CD8-positive, alpha-beta memory T cell (primary cell): ENCODE results near the gene ATP6V1G1. TPM values are rescaled to one million over a fixed set of nuclear protein-coding genes. Genes with fewer than 3 reads are reported as not detected.
"Not testable (repeated sequence)": the region's sequence is repeated elsewhere in the genome, so short reads cannot be mapped to it uniquely, and the experiment has no call there.

Experiments
- CTCF ChIA-PET: fragments of 350-600 bp; sonication (Branson Sonifier 250); formaldehyde crosslinking; loops from one replicate; lab custom pipeline; 2021; ENCODE audit warnings: antibody characterized with exemption; lab: Charles Lee
- POLR2A ChIA-PET: fragments of 350-600 bp; sonication (Branson Sonifier 250); formaldehyde crosslinking; loops from one replicate; lab custom pipeline; 2021; ENCODE audit warnings: antibody characterized with exemption; lab: Charles Lee
- DNase-seq, 5 donors: peaks; one replicate each; pipeline versions ENCODE4 v3.0.0 to v3.0.0-alpha.2; 2020 to 2022; ENCODE audit warnings: mixed read lengths in 1 of 5
- H3K27ac ChIP-seq: one replicate; pipeline ENCODE4 v1.7.0; 2013; ENCODE audit warnings: low read depth, mild to moderate bottlenecking, low read length, moderate library complexity
- H3K27me3 ChIP-seq: 2 replicates; pipeline ENCODE4 v1.7.0; 2013; ENCODE audit warnings: low read length, mild to moderate bottlenecking; ENCODE audit not compliant: insufficient read depth, poor library complexity, severe bottlenecking
- H3K36me3 ChIP-seq: 2 replicates; pipeline ENCODE4 v1.7.0; 2013; ENCODE audit warnings: mild to moderate bottlenecking, low read length, moderate library complexity; ENCODE audit not compliant: insufficient read depth
- H3K4me1 ChIP-seq: 2 replicates; pipeline ENCODE4 v1.7.0; 2013; ENCODE audit warnings: mild to moderate bottlenecking, low read length, moderate library complexity; ENCODE audit not compliant: insufficient read depth
- H3K4me3 ChIP-seq: 2 replicates; pipeline ENCODE4 v1.7.0; 2013; ENCODE audit warnings: mild to moderate bottlenecking, low read length
- H3K9me3 ChIP-seq: 2 replicates; pipeline ENCODE4 v1.7.0; 2013; ENCODE audit warnings: mild to moderate bottlenecking, low read length
- H3K27ac Mint-ChIP-seq, 8 donors: one replicate each; pipeline ENCODE4 v1.8.0; 2020 to 2021; ENCODE audit warnings: mixed read lengths in 8 of 8, mild to moderate bottlenecking in 6 of 8, inconsistent platforms in 3 of 8, moderate library complexity in 3 of 8
- H3K27me3 Mint-ChIP-seq, 2 donors: one replicate each; pipeline ENCODE4 v1.8.0; 2020 to 2021; ENCODE audit warnings: mixed read lengths in 2 of 2, mild to moderate bottlenecking in 1 of 2, moderate library complexity in 1 of 2
- H3K36me3 Mint-ChIP-seq, 3 donors: one replicate each; pipeline ENCODE4 v1.8.0; 2020 to 2021; ENCODE audit warnings: mixed read lengths in 3 of 3, inconsistent platforms in 1 of 3, mild to moderate bottlenecking in 1 of 3
- H3K4me1 Mint-ChIP-seq, 3 donors: one replicate each; pipeline ENCODE4 v1.8.0; 2020 to 2021; ENCODE audit warnings: mixed read lengths in 3 of 3, inconsistent platforms in 1 of 3, mild to moderate bottlenecking in 1 of 3
- H3K4me3 Mint-ChIP-seq, 7 donors: one replicate each; pipeline ENCODE4 v1.8.0; 2020 to 2021; ENCODE audit warnings: mixed read lengths in 7 of 7, mild to moderate bottlenecking in 6 of 7, moderate library complexity in 4 of 7, inconsistent platforms in 2 of 7
- H3K9me3 Mint-ChIP-seq, 5 donors: one replicate each; pipeline ENCODE4 v1.8.0; 2020 to 2022; ENCODE audit warnings: mixed read lengths in 5 of 5, mild to moderate bottlenecking in 3 of 5, moderate library complexity in 2 of 5, inconsistent platforms in 1 of 5
- polyA plus RNA-seq: library from polyadenylated mRNA; unstranded; fragments of 300-500 nt; fragmentation: Illumina TruSeq; gene quantifications from one replicate; pipeline ENCODE4 v1.2.3, GENCODE V29; 2021
- total RNA-seq, 2 experiments: library from RNA; stranded (reverse); gene quantifications; one replicate each; pipeline ENCODE4 v1.2.3, GENCODE V29; 2021

Gene ATP6V1G1
- total and polyA plus RNA-seq, 3 experiments from 2014 or later: 48.2 to 278 (median 49.0) TPM

- H3K4me1 Mint-ChIP-seq: peaks cover 74 to 85% (median 79%) of the 10 kb centered on the region in 3 donors
- Histone ChIP-seq H3K4me1 (peaks cover 57% of the 10 kb centered on the region), H3K27me3 (no peaks in the 10 kb centered on the region), H3K36me3 (peaks cover 33% of the 10 kb centered on the region), H3K4me3 (peak overlapping the region; percentile 56), H3K27ac (peak overlapping the region; percentile 9), H3K9me3 (no peaks in the 10 kb centered on the region)
- peak overlapping the region; percentile 78 to 97 (median 90) for H3K27ac Mint-ChIP-seq
- H3K27me3 Mint-ChIP-seq: peaks cover 0 to 3% of the 10 kb centered on the region in 2 donors
- no peaks in the 10 kb centered on the region for H3K9me3 Mint-ChIP-seq
- no peak for DNase-seq
- ChIA-PET CTCF (interaction anchor here (0.6 to 3.0 kb wide), 26 partner anchors 9 to 210 kb away, joined by 3 to 50 read pairs (median 4); partner anchors contain the start of genes AKNA, TMEM268 and WHRN), POLR2A (interaction anchor here (0.5 to 3.7 kb wide), 6 partner anchors 20 to 217 kb away, joined by 3 to 33 read pairs (median 4); partner anchors contain the start of gene TMEM268)
- H3K36me3 Mint-ChIP-seq: peaks cover 0 to 71% (median 14%) of the 10 kb centered on the region in 3 donors
- H3K4me3 Mint-ChIP-seq: peak overlapping the region; percentile 66 to 85 (median 76)
Measured at GRCh38 chr9:114591849-114592248, 4.3 kb downstream of the ATP6V1G1 start.

GRCh38 chr9:114592356-114592755 is 4.8 kb downstream of the ATP6V1G1 start:
- H3K27ac Mint-ChIP-seq: peak overlapping the region; percentile 78 to 97 (median 90)
- Histone ChIP-seq H3K27me3 (no peaks in the 10 kb centered on the region), H3K36me3 (peaks cover 35% of the 10 kb centered on the region), H3K9me3 (no peaks in the 10 kb centered on the region), H3K27ac (peak overlapping the region; percentile 9), H3K4me3 (peak overlapping the region; percentile 56), H3K4me1 (peaks cover 53% of the 10 kb centered on the region)
- H3K9me3 Mint-ChIP-seq: no peaks in the 10 kb centered on the region
- peaks cover 0 to 74% (median 14%) of the 10 kb centered on the region in 3 donors for H3K36me3 Mint-ChIP-seq
- peak overlapping the region; percentile 66 to 85 (median 76) for H3K4me3 Mint-ChIP-seq
- ChIA-PET CTCF (interaction anchor here (0.6 to 3.0 kb wide), 26 partner anchors 9 to 211 kb away, joined by 3 to 50 read pairs (median 4); partner anchors contain the start of genes AKNA, TMEM268 and WHRN), POLR2A (interaction anchor here (0.5 to 3.7 kb wide), 6 partner anchors 19 to 205 kb away, joined by 3 to 33 read pairs (median 7); partner anchors contain the start of gene TMEM268)
- H3K27me3 Mint-ChIP-seq: peaks cover 0 to 3% of the 10 kb centered on the region in 2 donors
- peaks cover 69 to 83% (median 77%) of the 10 kb centered on the region in 3 donors for H3K4me1 Mint-ChIP-seq
- peak; percentile 26 to 79 (median 67) for DNase-seq

GRCh38 chr9:114594136-114594535 is 6.6 kb downstream of the ATP6V1G1 start:
- Histone ChIP-seq H3K36me3 (peaks cover 49% of the 10 kb centered on the region), H3K27me3 (no peaks in the 10 kb centered on the region), H3K4me1 (peaks cover 45% of the 10 kb centered on the region), H3K9me3 (no peaks in the 10 kb centered on the region), H3K4me3 (no peak overlapping the region), H3K27ac (no peak overlapping the region)
- Mint-ChIP-seq H3K4me1 (peaks cover 55 to 75% (median 69%) of the 10 kb centered on the region in 3 donors), H3K4me3 (no peak overlapping the region), H3K27ac (peak overlapping the region in 4 of 8 donors; percentile 11 to 83 (median 48)), H3K9me3 (no peaks in the 10 kb centered on the region), H3K36me3 (peaks cover 6 to 74% (median 13%) of the 10 kb centered on the region in 3 donors), H3K27me3 (peaks cover 0 to 1% of the 10 kb centered on the region in 2 donors)
- ChIA-PET CTCF (interaction anchor here (0.7 to 1.0 kb wide), 3 partner anchors 23 to 1060 kb away, joined by 3 read pairs; no protein-coding TSS in a partner anchor), POLR2A (interaction anchor here (0.7 to 3.7 kb wide), 2 partner anchors 16 to 17 kb away, joined by 6 to 33 read pairs; partner anchors contain the start of gene TMEM268)
- no peak for DNase-seq

- POLR2A ChIA-PET, H3K27me3 ChIP-seq, H3K27me3 Mint-ChIP-seq, H3K9me3 ChIP-seq, H3K4me3 ChIP-seq, H3K9me3 Mint-ChIP-seq, H3K4me1 ChIP-seq, H3K27ac ChIP-seq, H3K27ac Mint-ChIP-seq, H3K4me3 Mint-ChIP-seq, DNase-seq: not testable (repeated sequence)
- CTCF ChIA-PET: interaction anchor here (0.9 to 1.5 kb wide), 4 partner anchors 8 to 195 kb away, joined by 3 to 5 read pairs (median 3); no protein-coding TSS in a partner anchor
- Mint-ChIP-seq H3K4me1 (peaks cover 10 to 26% (median 18%) of the 10 kb centered on the region in 3 donors), H3K36me3 (peaks cover 10 to 53% (median 23%) of the 10 kb centered on the region in 3 donors)
- peaks cover 21% of the 10 kb centered on the region for H3K36me3 ChIP-seq
Measured at GRCh38 chr9:114600502-114601248, 13.1 kb downstream of the ATP6V1G1 start.

GRCh38 chr9:114601787-114602186 is 14.2 kb downstream of the ATP6V1G1 start:
- H3K4me3 ChIP-seq, DNase-seq, H3K4me3 Mint-ChIP-seq, H3K27me3 Mint-ChIP-seq, POLR2A ChIA-PET, H3K27ac ChIP-seq, H3K27me3 ChIP-seq, H3K4me1 ChIP-seq, H3K9me3 ChIP-seq, H3K9me3 Mint-ChIP-seq: not testable (repeated sequence)
- CTCF ChIA-PET: interaction anchor here (1.5 kb wide), 1 partner anchor 196 kb away, joined by 5 read pairs; no protein-coding TSS in a partner anchor
- Mint-ChIP-seq H3K27ac (peak overlapping the region in 5 of 8 donors; percentile 37 to 87 (median 61)), H3K36me3 (peaks cover 8 to 43% (median 23%) of the 10 kb centered on the region in 3 donors), H3K4me1 (peaks cover 4 to 16% (median 7%) of the 10 kb centered on the region in 3 donors)
- H3K36me3 ChIP-seq: peaks cover 16% of the 10 kb centered on the region

GRCh38 chr9:114602620-114603019 is 15.1 kb downstream of the ATP6V1G1 start:
- peaks cover 10 to 37% (median 23%) of the 10 kb centered on the region in 3 donors for H3K36me3 Mint-ChIP-seq
- H3K27ac Mint-ChIP-seq: peak overlapping the region in 2 of 8 donors; percentile 30 to 36
- H3K4me3 Mint-ChIP-seq: no peak overlapping the region
- Histone ChIP-seq H3K36me3 (peaks cover 11% of the 10 kb centered on the region), H3K27me3 (no peaks in the 10 kb centered on the region), H3K4me1 (no peaks in the 10 kb centered on the region), H3K9me3 (no peaks in the 10 kb centered on the region), H3K4me3 (no peak overlapping the region), H3K27ac (no peak overlapping the region)
- H3K27me3 Mint-ChIP-seq: peaks cover 0 to 2% of the 10 kb centered on the region in 2 donors
- peaks cover under 1 to 10% (median 4%) of the 10 kb centered on the region in 3 donors for H3K4me1 Mint-ChIP-seq
- H3K9me3 Mint-ChIP-seq: peaks cover 0 to 8% (median 0%) of the 10 kb centered on the region in 5 donors
- ChIA-PET CTCF (interaction anchor here (1.7 to 3.4 kb wide), 2 partner anchors 10 to 15 kb away, joined by 4 to 12 read pairs; partner anchors contain the start of gene ATP6V1G1), POLR2A (no interaction called here)
- no peak for DNase-seq

- Mint-ChIP-seq H3K36me3 (peaks cover 9 to 31% (median 22%) of the 10 kb centered on the region in 3 donors), H3K4me1 (peaks cover 0 to 8% (median 3%) of the 10 kb centered on the region in 3 donors), H3K27me3 (peaks cover 0 to 2% of the 10 kb centered on the region in 2 donors), H3K4me3 (peak overlapping the region in 1 of 7 donors; percentile 18), H3K9me3 (peaks cover 0 to 8% (median 0%) of the 10 kb centered on the region in 5 donors), H3K27ac (peak overlapping the region in 3 of 8 donors; percentile 12 to 64 (median 36))
- H3K27ac ChIP-seq: no peak overlapping the region
- ChIA-PET CTCF (interaction anchor here (0.7 to 3.4 kb wide), 3 partner anchors 11 to 197 kb away, joined by 3 to 12 read pairs (median 4); partner anchors contain the start of gene ATP6V1G1), POLR2A (no interaction called here)
- H3K4me3 ChIP-seq: no peak overlapping the region
- H3K36me3 ChIP-seq: peaks cover 5% of the 10 kb centered on the region
- H3K4me1 ChIP-seq: no peaks in the 10 kb centered on the region
- DNase-seq: no peak
- no peaks in the 10 kb centered on the region for H3K27me3 ChIP-seq
- no peaks in the 10 kb centered on the region for H3K9me3 ChIP-seq
Measured at GRCh38 chr9:114603248-114603647, 15.7 kb downstream of the ATP6V1G1 start.
